H9 (cell line): ENCODE data around the gene TNFRSF17. TPM values are rescaled to one million over a fixed set of nuclear protein-coding genes. Genes with fewer than 3 reads are reported as not detected.

Experiments
- DNase-seq: peaks from one replicate; pipeline ENCODE4 v3.0.0-alpha.2; 2017
- H2AFZ ChIP-seq: one replicate; pipeline ENCODE4 v1.6.1; 2013; ENCODE audit warnings: mild to moderate bottlenecking, low read length, control low read depth, moderate library complexity
- H2AK5ac ChIP-seq: 2 replicates; pipeline ENCODE4 v1.6.1; 2013; ENCODE audit warnings: low read length, control low read depth, mixed read lengths; ENCODE audit not compliant: insufficient read length
- H2BK120ac ChIP-seq: one replicate; pipeline ENCODE4 v1.6.1; 2013; ENCODE audit warnings: low read depth, mild to moderate bottlenecking, low read length, control low read depth, inconsistent platforms; ENCODE audit not compliant: poor library complexity, severe bottlenecking
- H2BK12ac ChIP-seq: 2 replicates; pipeline ENCODE4 v1.6.1; 2013; ENCODE audit warnings: low read length, control low read depth, mixed read lengths, low read depth; ENCODE audit not compliant: insufficient read length
- H2BK15ac ChIP-seq: 2 replicates; pipeline ENCODE4 v1.6.1; 2013; ENCODE audit warnings: low read depth, low read length, control low read depth
- H2BK20ac ChIP-seq: one replicate; pipeline ENCODE4 v1.6.1; 2013; ENCODE audit warnings: low read depth, mild to moderate bottlenecking, low read length, control low read depth, inconsistent platforms; ENCODE audit not compliant: poor library complexity, severe bottlenecking
- H2BK5ac ChIP-seq: 2 replicates; pipeline ENCODE4 v1.6.1; 2013; ENCODE audit warnings: low read length, control low read depth, mixed read lengths; ENCODE audit not compliant: insufficient read length
- H3K14ac ChIP-seq: 2 replicates; pipeline ENCODE4 v1.6.1; 2013; ENCODE audit warnings: low read length, control low read depth; ENCODE audit not compliant: insufficient read depth
- H3K18ac ChIP-seq: 2 replicates; pipeline ENCODE4 v1.6.1; 2013; ENCODE audit warnings: low read depth, mild to moderate bottlenecking, mixed read lengths, low read length, control low read depth; ENCODE audit not compliant: insufficient read length
- H3K23ac ChIP-seq: 2 replicates; pipeline ENCODE4 v1.6.1; 2013; ENCODE audit warnings: low read length, control low read depth, mixed read lengths, low read depth; ENCODE audit not compliant: insufficient read length
- H3K23me2 ChIP-seq: 2 replicates; pipeline ENCODE4 v1.6.1; 2013; ENCODE audit warnings: low read depth, mild to moderate bottlenecking, mixed read lengths, low read length, control low read depth; ENCODE audit not compliant: insufficient read length, poor library complexity, severe bottlenecking
- H3K27ac ChIP-seq: 2 replicates; pipeline ENCODE4 v1.5.1; 2013; ENCODE audit warnings: low read length, control low read depth, mixed read lengths, low read depth; ENCODE audit not compliant: insufficient read length
- H3K27me3 ChIP-seq: 2 replicates; pipeline ENCODE4 v1.6.1; 2013; ENCODE audit warnings: low read length, control low read depth, inconsistent platforms; ENCODE audit not compliant: insufficient read depth
- H3K4ac ChIP-seq: 2 replicates; pipeline ENCODE4 v1.6.1; 2013; ENCODE audit warnings: low read depth, mild to moderate bottlenecking, control low read depth, inconsistent platforms, low read length, moderate library complexity
- H3K4me1 ChIP-seq: 2 replicates; pipeline ENCODE4 v1.6.1; 2013; ENCODE audit warnings: low read length, control low read depth, inconsistent platforms; ENCODE audit not compliant: insufficient read depth
- H3K4me2 ChIP-seq: 2 replicates; pipeline ENCODE4 v1.6.1; 2013; ENCODE audit warnings: low read length, control low read depth, mixed read lengths; ENCODE audit not compliant: insufficient read length, insufficient read depth
- H3K56ac ChIP-seq: 2 replicates; pipeline ENCODE4 v1.6.1; 2013; ENCODE audit warnings: low read depth, mild to moderate bottlenecking, mixed read lengths, low read length, control low read depth; ENCODE audit not compliant: insufficient read length
- H3K79me1 ChIP-seq: 2 replicates; pipeline ENCODE4 v1.6.1; 2013; ENCODE audit warnings: low read depth, mild to moderate bottlenecking, moderate library complexity, low read length, control low read depth, inconsistent platforms; ENCODE audit not compliant: insufficient read depth, poor library complexity, severe bottlenecking
- H3K79me2 ChIP-seq: 2 replicates; pipeline ENCODE4 v1.6.1; 2013; ENCODE audit warnings: low read length, control low read depth, inconsistent platforms; ENCODE audit not compliant: insufficient read depth
- H3K9ac ChIP-seq: 2 replicates; pipeline ENCODE4 v1.6.1; 2013; ENCODE audit warnings: low read length, control low read depth, mixed read lengths; ENCODE audit not compliant: insufficient read length; ENCODE audit errors: extremely low read depth
- H3K9me3 ChIP-seq: one replicate; pipeline ENCODE4 v1.6.1; 2013; ENCODE audit warnings: low read depth, low read length, inconsistent platforms; ENCODE audit not compliant: control insufficient read depth
- H3T11ph ChIP-seq: one replicate; pipeline ENCODE4 v1.6.1; 2013; ENCODE audit warnings: mild to moderate bottlenecking, low read length, control low read depth, inconsistent platforms
- H4K20me1 ChIP-seq: one replicate; pipeline ENCODE4 v1.6.1; 2013; ENCODE audit not compliant: control insufficient read depth, insufficient read length, insufficient read depth
- H4K5ac ChIP-seq: 2 replicates; pipeline ENCODE4 v1.6.1; 2013; ENCODE audit warnings: low read depth, mild to moderate bottlenecking, mixed read lengths, low read length, control low read depth; ENCODE audit not compliant: insufficient read length
- H4K8ac ChIP-seq: replicated peaks from 2 replicates; pipeline ENCODE4 v1.6.1; 2013; ENCODE audit warnings: low read length, control low read depth, mixed read lengths, low read depth; ENCODE audit not compliant: insufficient read length
- H4K91ac ChIP-seq: 2 replicates; pipeline ENCODE4 v1.6.1; 2013; ENCODE audit warnings: low read depth, mild to moderate bottlenecking, moderate library complexity, mixed read lengths, low read length, control low read depth; ENCODE audit not compliant: insufficient read length
- H3K27ac Mint-ChIP-seq, 3 experiments: 2 replicates in 2 of 3; 3 replicates in 1 of 3; pipeline ENCODE4 v1.8.0; 2020 to 2021; ENCODE audit warnings: mixed read lengths in 3 of 3, mild to moderate bottlenecking in 1 of 3, moderate library complexity in 1 of 3
- H3K27me3 Mint-ChIP-seq: 2 replicates; pipeline ENCODE4 v1.8.0; 2021; ENCODE audit warnings: low read depth, mild to moderate bottlenecking, moderate library complexity, mixed read lengths
- H3K36me3 Mint-ChIP-seq, 3 experiments: 2 replicates in 2 of 3; 3 replicates in 1 of 3; pipeline ENCODE4 v1.8.0; 2020 to 2021; ENCODE audit warnings: low read depth in 3 of 3, mixed read lengths in 3 of 3; ENCODE audit not compliant: insufficient read depth in 1 of 3
- H3K4me1 Mint-ChIP-seq, 2 experiments: 2 replicates each; pipeline ENCODE4 v1.8.0; 2020; ENCODE audit warnings: mixed read lengths in 2 of 2
- H3K4me3 Mint-ChIP-seq, 2 experiments: 2 replicates in 1 of 2; 3 replicates in 1 of 2; pipeline ENCODE4 v1.8.0; 2020 to 2021; ENCODE audit warnings: mild to moderate bottlenecking in 2 of 2, mixed read lengths in 2 of 2, moderate library complexity in 1 of 2
- H3K9me3 Mint-ChIP-seq, 2 experiments: 2 replicates in 1 of 2; 3 replicates in 1 of 2; pipeline ENCODE4 v1.8.0; 2020; ENCODE audit warnings: mild to moderate bottlenecking in 2 of 2, mixed read lengths in 2 of 2, moderate library complexity in 1 of 2
- WGBS: extraction: QIAGEN DNeasy Blood & Tissue Kit; methylation state at CpG from one replicate; pipeline ENCODE4 v1.1.7; 2013; ENCODE audit warnings: missing lambda C conversion rate, low lambda C conversion rate, mixed read lengths; ENCODE audit not compliant: insufficient read length; ENCODE audit errors: extremely low coverage; 5-methylcytosine and 5-hydroxymethylcytosine counted together
- total RNA-seq: library from RNA; stranded (reverse); gene quantifications from 2 replicates; pipeline ENCODE4 v1.2.1, GENCODE V29; 2021
- TF ChIP-seq, protein P1 (sequence below): fragments of 200-600 bp; sonication (generic); conservative IDR thresholded peaks from 3 replicates; pipeline ENCODE4 v1.8.0; 2021; ENCODE audit warnings: antibody characterized with exemption, mild to moderate bottlenecking

TNFRSF17 gene
- total RNA-seq, 1 experiment from 2014 or later: not detected

DNA sequence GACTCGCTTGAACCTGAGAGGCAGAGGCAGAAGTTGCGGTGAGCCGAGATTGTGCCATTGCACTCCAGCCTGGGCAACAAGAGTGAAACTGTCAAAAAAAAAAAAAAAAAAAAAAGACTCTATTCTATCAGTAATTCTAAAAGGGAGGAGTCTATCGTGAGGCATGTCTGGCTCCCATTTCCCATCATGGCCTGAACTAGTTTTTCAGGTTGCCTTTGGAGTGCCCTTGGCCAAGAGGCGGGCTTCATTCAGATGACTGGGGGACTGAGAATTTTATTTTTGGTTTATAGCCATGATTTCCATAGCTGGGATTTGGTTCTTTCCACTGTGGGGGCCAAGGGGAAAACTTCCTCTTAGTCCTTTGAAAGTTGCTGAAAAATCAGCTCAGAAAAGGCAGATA, 8.1 kb downstream of the TNFRSF17 start:
- Mint-ChIP-seq H3K36me3 (peaks cover 0 to 14% (median 10%) of the 10 kb centered on the region in 3 experiments; a peak in 3 of 7 replicates), H3K4me1 (peaks cover 20% of the 10 kb centered on the region in 2 experiments), H3K9me3 (peaks cover 2 to 5% of the 10 kb centered on the region in 2 experiments; a peak in 2 of 5 replicates), H3K27me3 (no peaks in the 10 kb centered on the region), H3K4me3 (no peak overlapping the region), H3K27ac (no peak overlapping the region)
- Histone ChIP-seq H3K79me1 (no peaks in the 10 kb centered on the region), H2BK5ac (no peak overlapping the region), H3T11ph (no peak overlapping the region), H3K18ac (no peak overlapping the region), H4K5ac (no peak overlapping the region), H2BK120ac (no peak overlapping the region), H3K4me1 (peaks cover 3% of the 10 kb centered on the region; the same call in 1 of the 2 replicates), H3K27ac (no peak overlapping the region), H2BK15ac (no peak overlapping the region), H3K9me3 (no peaks in the 10 kb centered on the region), H3K23ac (no peak overlapping the region), H2AFZ (no peak overlapping the region), H2BK20ac (no peak overlapping the region), H2AK5ac (no peak overlapping the region), H4K91ac (no peak overlapping the region), H4K8ac (no peak overlapping the region), H3K27me3 (no peaks in the 10 kb centered on the region), H3K4me2 (no peak overlapping the region), H3K79me2 (no peaks in the 10 kb centered on the region; the same call in 1 of the 2 replicates), H2BK12ac (no peak overlapping the region), H4K20me1 (no peaks in the 10 kb centered on the region), H3K9ac (no peak overlapping the region), H3K23me2 (peaks cover 5% of the 10 kb centered on the region), H3K4ac (no peak overlapping the region), H3K56ac (no peak overlapping the region), H3K14ac (no peak overlapping the region)
- DNase-seq: no peak
- no CpG with 5 or more reads among the region's 5 CpGs for WGBS
- TF ChIP-seq, protein P1, sequence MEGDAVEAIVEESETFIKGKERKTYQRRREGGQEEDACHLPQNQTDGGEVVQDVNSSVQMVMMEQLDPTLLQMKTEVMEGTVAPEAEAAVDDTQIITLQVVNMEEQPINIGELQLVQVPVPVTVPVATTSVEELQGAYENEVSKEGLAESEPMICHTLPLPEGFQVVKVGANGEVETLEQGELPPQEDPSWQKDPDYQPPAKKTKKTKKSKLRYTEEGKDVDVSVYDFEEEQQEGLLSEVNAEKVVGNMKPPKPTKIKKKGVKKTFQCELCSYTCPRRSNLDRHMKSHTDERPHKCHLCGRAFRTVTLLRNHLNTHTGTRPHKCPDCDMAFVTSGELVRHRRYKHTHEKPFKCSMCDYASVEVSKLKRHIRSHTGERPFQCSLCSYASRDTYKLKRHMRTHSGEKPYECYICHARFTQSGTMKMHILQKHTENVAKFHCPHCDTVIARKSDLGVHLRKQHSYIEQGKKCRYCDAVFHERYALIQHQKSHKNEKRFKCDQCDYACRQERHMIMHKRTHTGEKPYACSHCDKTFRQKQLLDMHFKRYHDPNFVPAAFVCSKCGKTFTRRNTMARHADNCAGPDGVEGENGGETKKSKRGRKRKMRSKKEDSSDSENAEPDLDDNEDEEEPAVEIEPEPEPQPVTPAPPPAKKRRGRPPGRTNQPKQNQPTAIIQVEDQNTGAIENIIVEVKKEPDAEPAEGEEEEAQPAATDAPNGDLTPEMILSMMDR: no peak
